SU-DHL-6 (cell line): ENCODE measurements around the gene KDM7A.

ENCODE experiments used
- H2AFZ ChIP-seq: fragments of 200-600 bp; sonication (generic); 2 replicates; pipeline ENCODE4 v1.6.1; 2014; ENCODE audit warnings: low read depth, mild to moderate bottlenecking, moderate library complexity, mixed read lengths, antibody characterized with exemption, low read length; ENCODE audit not compliant: severe bottlenecking
- H3F3A ChIP-seq: fragments of 200-600 bp; shearing (Covaris generic); 2 replicates; pipeline ENCODE4 v1.6.0; 2016; ENCODE audit warnings: antibody characterized with exemption, mild to moderate bottlenecking; ENCODE audit not compliant: insufficient read depth
- H3K27ac ChIP-seq: fragments of 200-600 bp; sonication (generic); 2 replicates; pipeline ENCODE4 v1.5.1; 2016; ENCODE audit warnings: low read depth, mild to moderate bottlenecking, low read length, moderate library complexity, mixed read lengths
- H3K27me3 ChIP-seq: fragments of 200-600 bp; sonication (generic), shearing (Covaris generic); 2 replicates; pipeline ENCODE4 v1.6.0; 2014; ENCODE audit warnings: mild to moderate bottlenecking, low read length
- H3K36me3 ChIP-seq: fragments of 200-600 bp; sonication (generic); 2 replicates; pipeline ENCODE4 v1.6.1; 2014; ENCODE audit warnings: mild to moderate bottlenecking, low read length, mixed read lengths
- H3K4me2 ChIP-seq: fragments of 300-600, 200-600 bp; shearing (Covaris generic), sonication (generic); 2 replicates; pipeline ENCODE4 v1.6.0; 2014; ENCODE audit warnings: low read length, low read depth, mild to moderate bottlenecking; ENCODE audit not compliant: poor library complexity, severe bottlenecking
- H3K4me3 ChIP-seq: fragments of 200-600 bp; sonication (generic); 2 replicates; pipeline ENCODE4 v1.5.1; 2014; ENCODE audit warnings: antibody characterized with exemption, low read length, mild to moderate bottlenecking, mixed read lengths; ENCODE audit not compliant: insufficient read depth, poor library complexity, severe bottlenecking
- H3K79me2 ChIP-seq: fragments of 200-600 bp; sonication (generic); 2 replicates; pipeline ENCODE4 v1.6.1; 2014; ENCODE audit warnings: mild to moderate bottlenecking, low read length, moderate library complexity; ENCODE audit not compliant: insufficient read depth
- H3K9ac ChIP-seq: fragments of 200-600 bp; sonication (generic); 2 replicates; pipeline ENCODE4 v1.7.0; 2014; ENCODE audit warnings: mild to moderate bottlenecking, low read length
- H3K9me2 ChIP-seq: fragments of 200-600 bp; sonication (generic); replicated peaks from 2 replicates; pipeline ENCODE4 v1.6.1; 2014; ENCODE audit warnings: low read length; ENCODE audit not compliant: insufficient read depth
- H3K9me3 ChIP-seq: fragments of 200-600 bp; sonication (generic); 2 replicates; pipeline ENCODE4 v1.6.1; 2014; ENCODE audit warnings: low read length, mixed read lengths; ENCODE audit not compliant: insufficient read depth
- H4K20me1 ChIP-seq: fragments of 200-600 bp; sonication (generic); 2 replicates; pipeline ENCODE4 v1.6.1; 2014; ENCODE audit warnings: low read depth, mild to moderate bottlenecking, antibody characterized with exemption, low read length, moderate library complexity, mixed read lengths
- CTCF ChIP-seq: fragments of 200-600 bp; sonication (generic); IDR thresholded peaks from one replicate; pipeline ENCODE4 v1.5.1; 2017; ENCODE audit warnings: antibody characterized with exemption, mild to moderate bottlenecking, low read length, moderate library complexity; ENCODE audit not compliant: insufficient read depth, poor library complexity, severe bottlenecking
- EZH2phosphoT487 ChIP-seq: fragments of 200-600 bp; sonication (generic), shearing (Covaris generic); conservative IDR thresholded peaks from 2 replicates; pipeline ENCODE4 v1.6.1; 2018; ENCODE audit warnings: mild to moderate bottlenecking, antibody characterized with exemption, low read length, moderate library complexity, mixed read lengths

Gene KDM7A

GRCh38 chr7:140058517-140058916 is 118.3 kb downstream of the KDM7A start:
- Histone ChIP-seq H3K9me2 (no peaks in the 10 kb centered on the region), H3K79me2 (no peaks in the 10 kb centered on the region), H3K36me3 (no peaks in the 10 kb centered on the region), H3K9me3 (no peaks in the 10 kb centered on the region), H3K27ac (no peak overlapping the region), H4K20me1 (no peaks in the 10 kb centered on the region), H2AFZ (no peak overlapping the region), H3F3A (no peaks in the 10 kb centered on the region), H3K9ac (no peak overlapping the region), H3K27me3 (no peaks in the 10 kb centered on the region), H3K4me3 (no peak overlapping the region), H3K4me2 (no peak overlapping the region)
- TF ChIP-seq CTCF: no peak
- TF ChIP-seq EZH2phosphoT487: no peak

- H3K27me3 ChIP-seq: no peaks in the 10 kb centered on the region
- H3K27ac ChIP-seq: no peak overlapping the region
- H3F3A ChIP-seq: no peaks in the 10 kb centered on the region
- no peak overlapping the region for H3K4me3 ChIP-seq
- H3K9me3 ChIP-seq: no peaks in the 10 kb centered on the region
- H3K9me2 ChIP-seq: no peaks in the 10 kb centered on the region
- H3K36me3 ChIP-seq: no peaks in the 10 kb centered on the region
- TF ChIP-seq EZH2phosphoT487 (no peak), CTCF (no peak)
- H3K79me2 ChIP-seq: no peaks in the 10 kb centered on the region
- H2AFZ ChIP-seq: no peak overlapping the region
- no peak overlapping the region for H3K9ac ChIP-seq
- H4K20me1 ChIP-seq: no peaks in the 10 kb centered on the region
- no peak overlapping the region for H3K4me2 ChIP-seq
These were observed 119.6 kb downstream of the KDM7A start for GRCh38 chr7:140057143-140057535.

- Histone ChIP-seq H3K36me3 (no peaks in the 10 kb centered on the region), H3K9ac (no peak overlapping the region), H3K27me3 (no peaks in the 10 kb centered on the region), H3K4me3 (no peak overlapping the region), H3K9me3 (no peaks in the 10 kb centered on the region), H3K79me2 (no peaks in the 10 kb centered on the region), H3K9me2 (no peaks in the 10 kb centered on the region), H2AFZ (no peak overlapping the region), H3K27ac (no peak overlapping the region), H4K20me1 (no peaks in the 10 kb centered on the region), H3K4me2 (no peak overlapping the region), H3F3A (no peaks in the 10 kb centered on the region)
- no peak for TF ChIP-seq EZH2phosphoT487
- no peak for TF ChIP-seq CTCF
These were observed 120.2 kb downstream of the KDM7A start for GRCh38 chr7:140056431-140057142.
